ENCODE results near the gene VWC2L. TPM values are rescaled to one million over a fixed set of nuclear protein-coding genes. Genes with fewer than 3 reads are reported as not detected.

VWC2L gene
- 11.5 TPM for total RNA-seq

DNA sequence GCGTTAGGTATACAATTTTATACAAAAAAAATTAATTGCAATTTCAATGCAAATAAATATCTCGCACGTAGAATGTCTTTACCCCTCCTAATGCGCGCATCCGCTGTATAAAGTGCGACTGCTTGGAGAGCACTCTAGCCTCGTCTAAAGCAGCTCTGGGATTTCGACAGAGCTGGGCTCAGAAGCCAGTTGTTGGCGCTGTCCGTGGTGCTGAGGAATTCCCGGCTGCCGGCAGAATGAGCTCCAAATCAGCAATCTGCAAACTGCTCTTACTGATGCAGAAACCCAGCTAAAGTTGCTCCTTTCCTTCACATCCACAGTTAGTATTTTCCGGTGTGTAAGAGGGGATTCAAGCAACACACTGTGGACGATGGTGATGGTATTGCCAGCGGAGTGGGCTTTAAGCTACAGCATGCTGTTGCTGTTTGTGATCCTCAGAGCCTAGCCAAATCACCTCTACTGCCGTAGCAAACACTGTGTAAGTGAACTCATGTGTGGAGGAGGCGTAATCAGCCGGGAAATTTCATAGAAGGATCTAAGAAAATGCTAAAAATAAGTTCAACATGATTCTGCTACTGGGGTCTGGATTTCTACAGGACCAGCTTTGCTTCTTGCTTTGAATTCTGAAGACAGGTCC is at the start of gene VWC2L:
Gene VWC2L (plus strand): TSS at position 137 of the 637 bp plus-strand sequence. CDS start 3,140 bp downstream, outside the sequence.

